B cell (primary cell): ENCODE measurements around the gene TTC28.

ENCODE experiments used
- CTCF ChIP-seq: fragments of 200-600 bp; IDR thresholded peaks from one replicate; pipeline ENCODE4 v1.8.0; 2022; ENCODE audit warnings: antibody characterized with exemption, mild to moderate bottlenecking
- EZH2 ChIP-seq: IDR thresholded peaks from 2 replicates; pipeline ENCODE4 v1.6.1; 2012; ENCODE audit warnings: borderline replicate concordance, low read depth, mild to moderate bottlenecking, moderate library complexity, low read length; ENCODE audit not compliant: insufficient read depth, poor library complexity, severe bottlenecking

- no peak for TF ChIP-seq CTCF
- TF ChIP-seq EZH2, result no peak
Measured at GRCh38 chr22:28229566-28230485, 449.8 kb downstream of the TTC28 start.
